Colonic mucosa (tissue), 4 donors: Measurements from ENCODE around the gene SPATA18. TPM values are rescaled to one million over a fixed set of nuclear protein-coding genes. Genes with fewer than 3 reads are reported as not detected.

ENCODE experiments used
- DNase-seq: peaks from one replicate; pipeline ENCODE4 v3.0.0-alpha.2; 2020
- H3K27ac ChIP-seq: fragments of 200-600 bp; one replicate; pipeline ENCODE4 v1.8.0; 2021
- H3K27me3 ChIP-seq: fragments of 200-600 bp; one replicate; pipeline ENCODE4 v1.8.0; 2021
- H3K36me3 ChIP-seq: fragments of 200-600 bp; one replicate; pipeline ENCODE4 v1.8.0; 2021
- H3K4me1 ChIP-seq: fragments of 200-600 bp; one replicate; pipeline ENCODE4 v1.8.0; 2021; ENCODE audit warnings: mild to moderate bottlenecking
- H3K4me3 ChIP-seq: fragments of 200-600 bp; one replicate; pipeline ENCODE4 v1.8.0; 2021
- H3K9ac ChIP-seq, 2 donors: one replicate each; pipeline ENCODE4 v1.7.0; 2013; ENCODE audit warnings: control low read depth in 2 of 2, low read depth in 2 of 2, low read length in 2 of 2
- H3K9me3 ChIP-seq: fragments of 200-600 bp; one replicate; pipeline ENCODE4 v1.8.0; 2021
- intact Hi-C: fragments of 100-400 bp; cut with DNase I; formaldehyde crosslinking; loops from one replicate; pipeline ENCODE4 v1.14.1; 2022
- total RNA-seq, 2 donors: library from RNA; stranded (reverse); fragmentation: NEBNext Ultra II Directional in 1 of 2; extraction: Animal tissue kit (Norgen Biotek cat#: 25700) in 1 of 2; gene quantifications; one replicate each; pipeline ENCODE4 v1.2.1, GENCODE V29; 2021
- TF ChIP-seq, protein P1 (sequence below): fragments of 200-600 bp; IDR thresholded peaks from one replicate; pipeline ENCODE4 v1.8.0; 2022; ENCODE audit warnings: antibody characterized with exemption, mild to moderate bottlenecking
- donor health status: healthy.
- donor health status: DM: no; HTN: no; CAD: no.
- donor health status: DM: no; HTN: no; CAD: no.

SPATA18 gene
- total RNA-seq, 2 donors from 2014 or later, result 9.8 to 14.6 TPM

DNA sequence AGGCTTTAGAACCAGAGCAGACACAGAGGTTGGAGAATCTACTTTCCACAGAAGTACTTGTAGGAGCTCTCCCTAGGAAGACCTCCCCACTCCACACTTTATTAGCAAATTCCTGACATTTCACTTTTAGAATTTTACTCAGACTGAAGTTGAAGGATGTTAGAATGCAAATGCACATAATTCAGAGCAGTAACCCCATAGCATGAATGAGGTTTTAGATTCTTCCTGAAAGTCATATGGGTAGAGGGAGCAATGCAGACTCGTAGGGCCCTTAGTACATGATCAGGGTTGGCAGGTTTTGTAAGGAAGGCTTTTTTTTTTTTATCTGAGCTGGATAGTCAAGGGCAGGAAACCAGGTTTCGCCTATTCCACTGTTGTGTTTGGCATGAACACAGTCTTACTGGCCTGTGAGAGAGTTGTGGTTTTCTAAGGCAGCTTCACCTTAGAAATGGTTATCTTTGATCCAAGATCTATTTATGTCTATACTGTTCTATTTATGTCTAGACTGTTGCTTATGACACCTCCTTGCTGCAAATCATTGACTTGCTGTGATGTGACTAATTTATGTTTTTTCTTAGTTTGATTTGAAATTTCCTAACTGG, 48.9 kb downstream of the SPATA18 start:
- no peak overlapping the region for H3K27ac ChIP-seq
- no peaks in the 10 kb centered on the region for H3K36me3 ChIP-seq
- intact Hi-C loops, result no loop called here
- no peak overlapping the region for H3K9ac ChIP-seq
- H3K9me3 ChIP-seq, result no peaks in the 10 kb centered on the region
- H3K4me1 ChIP-seq, result no peaks in the 10 kb centered on the region
- DNase-seq, result no peak
- no peaks in the 10 kb centered on the region for H3K27me3 ChIP-seq
- no peak overlapping the region for H3K4me3 ChIP-seq
- TF ChIP-seq, protein P1, sequence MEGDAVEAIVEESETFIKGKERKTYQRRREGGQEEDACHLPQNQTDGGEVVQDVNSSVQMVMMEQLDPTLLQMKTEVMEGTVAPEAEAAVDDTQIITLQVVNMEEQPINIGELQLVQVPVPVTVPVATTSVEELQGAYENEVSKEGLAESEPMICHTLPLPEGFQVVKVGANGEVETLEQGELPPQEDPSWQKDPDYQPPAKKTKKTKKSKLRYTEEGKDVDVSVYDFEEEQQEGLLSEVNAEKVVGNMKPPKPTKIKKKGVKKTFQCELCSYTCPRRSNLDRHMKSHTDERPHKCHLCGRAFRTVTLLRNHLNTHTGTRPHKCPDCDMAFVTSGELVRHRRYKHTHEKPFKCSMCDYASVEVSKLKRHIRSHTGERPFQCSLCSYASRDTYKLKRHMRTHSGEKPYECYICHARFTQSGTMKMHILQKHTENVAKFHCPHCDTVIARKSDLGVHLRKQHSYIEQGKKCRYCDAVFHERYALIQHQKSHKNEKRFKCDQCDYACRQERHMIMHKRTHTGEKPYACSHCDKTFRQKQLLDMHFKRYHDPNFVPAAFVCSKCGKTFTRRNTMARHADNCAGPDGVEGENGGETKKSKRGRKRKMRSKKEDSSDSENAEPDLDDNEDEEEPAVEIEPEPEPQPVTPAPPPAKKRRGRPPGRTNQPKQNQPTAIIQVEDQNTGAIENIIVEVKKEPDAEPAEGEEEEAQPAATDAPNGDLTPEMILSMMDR, result no peak

DNA sequence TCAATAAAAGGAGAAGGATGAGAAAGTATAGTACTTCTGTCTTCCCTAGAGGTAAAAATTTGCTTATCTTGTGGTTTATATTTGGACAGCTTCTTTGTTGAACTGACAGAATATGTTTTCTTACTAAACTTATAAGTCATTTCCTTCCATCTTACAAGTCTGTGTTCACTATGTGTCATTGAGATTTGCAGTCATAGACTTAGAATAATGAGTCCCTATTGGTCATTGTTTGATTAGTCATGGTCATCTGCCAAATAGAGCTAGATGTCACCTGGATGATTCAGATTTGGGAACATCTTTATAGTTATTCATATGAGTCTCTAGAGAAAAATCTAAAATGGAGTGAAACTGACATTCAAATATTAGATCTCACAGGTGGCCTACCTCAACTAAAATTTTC, 51.5 kb downstream of the SPATA18 start:
- intact Hi-C loops, result no loop called here
- no peak overlapping the region for H3K27ac ChIP-seq
- no peak overlapping the region for H3K9ac ChIP-seq
- no peak for DNase-seq
- no peaks in the 10 kb centered on the region for H3K27me3 ChIP-seq
- TF ChIP-seq, protein P1, result no peak
- H3K36me3 ChIP-seq, result no peaks in the 10 kb centered on the region
- H3K4me1 ChIP-seq, result no peaks in the 10 kb centered on the region
- no peaks in the 10 kb centered on the region for H3K9me3 ChIP-seq
- H3K4me3 ChIP-seq, result no peak overlapping the region

DNA sequence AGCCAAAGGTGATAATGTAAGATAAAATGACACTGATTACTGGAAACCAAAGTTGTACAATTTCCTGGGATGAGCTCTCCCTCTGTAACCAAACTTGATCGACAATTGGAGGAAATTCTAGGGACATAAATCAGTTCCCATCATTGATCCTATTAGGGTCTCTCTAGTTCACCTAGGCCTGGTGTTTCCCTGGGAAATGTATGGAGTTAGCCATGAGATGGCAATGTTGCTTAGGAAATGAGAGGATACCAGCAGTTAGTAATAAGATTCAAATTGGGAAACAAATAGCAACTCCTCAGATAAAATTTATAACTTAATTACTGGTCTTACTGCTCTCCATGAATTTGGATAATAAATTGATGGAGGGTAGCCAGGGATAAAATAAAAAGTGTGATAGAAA, 52.2 kb downstream of the SPATA18 start:
- no peaks in the 10 kb centered on the region for H3K9me3 ChIP-seq
- DNase-seq, result no peak
- H3K4me1 ChIP-seq, result no peaks in the 10 kb centered on the region
- H3K27ac ChIP-seq, result no peak overlapping the region
- H3K9ac ChIP-seq, result no peak overlapping the region
- TF ChIP-seq, protein P1, result peak; percentile 7
- intact Hi-C loops, result no loop called here
- no peaks in the 10 kb centered on the region for H3K27me3 ChIP-seq
- H3K36me3 ChIP-seq, result no peaks in the 10 kb centered on the region
- H3K4me3 ChIP-seq, result no peak overlapping the region

DNA sequence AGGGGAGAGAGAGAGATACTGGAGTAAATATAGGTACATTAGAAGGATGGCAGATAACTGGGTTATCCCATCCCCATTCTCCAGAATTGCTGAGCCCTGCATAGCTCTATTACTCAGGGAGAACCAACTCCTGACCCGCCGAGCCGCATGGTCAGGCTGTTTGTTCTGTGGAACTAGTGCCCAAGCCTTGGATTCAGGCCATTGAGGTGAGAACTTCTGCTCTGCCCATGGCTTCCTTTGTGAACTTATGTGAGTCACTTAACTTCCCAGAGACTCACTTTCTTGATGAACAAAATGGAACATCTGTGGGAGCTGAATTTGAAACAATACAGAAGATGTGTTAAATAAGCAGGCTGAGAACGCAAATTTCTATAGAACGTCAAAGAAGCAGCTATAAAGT, 54.2 kb downstream of the SPATA18 start:
- Histone ChIP-seq H3K9me3 (no peaks in the 10 kb centered on the region), H3K27me3 (no peaks in the 10 kb centered on the region), H3K4me1 (no peaks in the 10 kb centered on the region), H3K9ac (no peak overlapping the region), H3K27ac (no peak overlapping the region), H3K4me3 (no peak overlapping the region), H3K36me3 (no peaks in the 10 kb centered on the region)
- no peak for DNase-seq
- intact Hi-C loops, result no loop called here
- TF ChIP-seq, protein P1, result no peak

DNA sequence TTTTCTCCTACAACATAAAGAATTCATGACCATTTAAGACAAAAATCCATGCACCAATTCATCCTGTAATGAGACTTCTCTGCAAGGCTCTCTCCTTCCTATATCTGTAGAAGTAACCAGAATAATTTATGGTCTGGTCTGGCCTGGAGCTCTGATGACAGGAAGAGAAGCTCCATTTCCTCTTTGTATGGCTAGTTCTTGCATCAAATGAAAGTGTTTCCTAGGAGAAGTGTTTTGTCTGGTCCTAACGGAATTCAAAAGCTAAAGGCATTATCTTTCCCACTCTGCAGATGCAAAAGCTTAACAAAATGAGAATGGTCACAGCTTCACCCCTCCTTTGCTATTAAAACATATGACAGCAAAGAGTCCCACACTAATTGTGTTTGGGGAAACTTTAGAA, 55.1 kb downstream of the SPATA18 start:
- Histone ChIP-seq H3K27me3 (no peaks in the 10 kb centered on the region), H3K4me3 (no peak overlapping the region), H3K9ac (no peak overlapping the region), H3K4me1 (no peaks in the 10 kb centered on the region), H3K27ac (no peak overlapping the region), H3K36me3 (no peaks in the 10 kb centered on the region), H3K9me3 (no peaks in the 10 kb centered on the region)
- TF ChIP-seq, protein P1, result no peak
- no peak for DNase-seq
- intact Hi-C loops, result no loop called here
